Kidney (tissue), 14 donors: ENCODE results near the gene CPE. TPM values are rescaled to one million over a fixed set of nuclear protein-coding genes. Genes with fewer than 3 reads are reported as not detected.

Source experiments
- DNase-seq, 5 donors: peaks; one replicate each; pipeline ENCODE4 v3.0.0-alpha.2; 2013 to 2020
- FAIRE-seq: peaks from 2 replicates; lab custom pipeline; 2012; peaks lifted over from hg19 to GRCh38; lab: Jason Lieb, UNC
- H3K27ac ChIP-seq, 2 donors: one replicate each; pipeline ENCODE4 v1.7.0; 2013; ENCODE audit warnings: low read depth in 2 of 2, low read length in 2 of 2, inconsistent platforms in 1 of 2
- H3K27me3 ChIP-seq: one replicate; pipeline ENCODE4 v1.7.1; 2013; ENCODE audit warnings: low read length, inconsistent platforms; ENCODE audit not compliant: control insufficient read depth, insufficient read depth
- H3K36me3 ChIP-seq, 3 donors: one replicate each; pipeline versions ENCODE4 v1.7.0 to v1.7.1; 2013; ENCODE audit warnings: low read length in 3 of 3, control low read depth in 1 of 3, inconsistent platforms in 1 of 3; ENCODE audit not compliant: insufficient read depth in 3 of 3, control insufficient read depth in 2 of 3
- H3K4me1 ChIP-seq, 3 donors: one replicate each; pipeline versions ENCODE4 v1.7.0 to v1.7.1; 2013; ENCODE audit warnings: low read length in 3 of 3, inconsistent platforms in 1 of 3, low read depth in 1 of 3; ENCODE audit not compliant: control insufficient read depth in 2 of 3, insufficient read depth in 2 of 3
- H3K4me3 ChIP-seq, 3 donors: one replicate each; pipeline versions ENCODE4 v1.7.0 to v1.8.1; 2013; ENCODE audit warnings: low read length in 3 of 3, control low read depth in 1 of 3, inconsistent platforms in 1 of 3
- H3K9ac ChIP-seq, 3 donors: one replicate each; pipeline versions ENCODE4 v1.7.0 to v1.7.1; 2013; ENCODE audit warnings: low read length in 3 of 3, control low read depth in 1 of 3, inconsistent platforms in 1 of 3
- H3K9me3 ChIP-seq, 3 donors: one replicate each; pipeline versions ENCODE4 v1.7.0 to v1.7.1; 2013; ENCODE audit warnings: low read length in 3 of 3, control low read depth in 1 of 3, inconsistent platforms in 1 of 3; ENCODE audit not compliant: control insufficient read depth in 2 of 3, insufficient read depth in 1 of 3
- CTCF ChIP-seq: IDR thresholded peaks from 3 replicates; pipeline ENCODE4 v1.5.1; 2012; ENCODE audit warnings: mild to moderate bottlenecking, moderate library complexity, borderline replicate concordance; ENCODE audit not compliant: insufficient read depth; ENCODE audit errors: extremely low read depth
- intact Hi-C: fragments of 100-400 bp; cut with DNase I; formaldehyde crosslinking; loops from one replicate; pipeline ENCODE4 v1.11.1; 2022
- polyA plus RNA-seq: library from polyadenylated mRNA; stranded (reverse); fragments of 350-450 nt; fragmentation: Illumina TruSeq; extraction: RNeasy Lipid Tissue Mini Kit (QIAGEN cat#74804); gene quantifications from one replicate; pipeline ENCODE4 v1.2.3, GENCODE V29; 2014; ENCODE audit warnings: low read depth, low replicate concordance; ENCODE audit not compliant: insufficient read depth
- total RNA-seq: library from RNA; stranded (reverse); fragmentation: NEBNext Ultra II Directional; extraction: Animal tissue kit (Norgen Biotek cat#: 25700); gene quantifications from one replicate; pipeline ENCODE4 v1.2.1, GENCODE V29; 2021
- donor health status: control.
- donor health status: control.
- donor health status: control.
- donor health status: control.
- donor health status: control.
- donor health status: DM: yes; HTN: yes; CAD: no.
- donor health status: Normal renal cell carcinoma (clear cell type).

The CPE gene
- total and polyA plus RNA-seq, 2 donors from 2014 or later = 24.2 to 87.7 TPM

- no peak for TF ChIP-seq CTCF
- H3K4me1 ChIP-seq = no peaks in the 10 kb centered on the region
- H3K9me3 ChIP-seq = no peaks in the 10 kb centered on the region
- DNase-seq (no peak), FAIRE-seq (no peak)
- H3K27me3 ChIP-seq = no peaks in the 10 kb centered on the region
- intact Hi-C loops = no loop called here
- no peaks in the 10 kb centered on the region for H3K36me3 ChIP-seq
- H3K27ac ChIP-seq = no peak overlapping the region
- no peak overlapping the region for H3K4me3 ChIP-seq
- no peak overlapping the region for H3K9ac ChIP-seq
Measured at GRCh38 chr4:165476214-165477098, 97.6 kb downstream of the CPE start.

- H3K9ac ChIP-seq = no peak overlapping the region
- no peaks in the 10 kb centered on the region for H3K9me3 ChIP-seq
- H3K4me3 ChIP-seq = no peak overlapping the region
- no peaks in the 10 kb centered on the region for H3K36me3 ChIP-seq
- no peaks in the 10 kb centered on the region for H3K27me3 ChIP-seq
- FAIRE-seq = no peak
- no peaks in the 10 kb centered on the region for H3K4me1 ChIP-seq
- intact Hi-C loops = no loop called here
- no peak for DNase-seq
- no peak for TF ChIP-seq CTCF
- no peak overlapping the region for H3K27ac ChIP-seq
Measured at GRCh38 chr4:165477799-165478198, 99.0 kb downstream of the CPE start.

GRCh38 chr4:165478260-165478659 is 99.5 kb downstream of the CPE start:
- Histone ChIP-seq H3K4me3 (no peak overlapping the region), H3K4me1 (no peaks in the 10 kb centered on the region), H3K9ac (no peak overlapping the region), H3K9me3 (no peaks in the 10 kb centered on the region), H3K27ac (no peak overlapping the region), H3K27me3 (no peaks in the 10 kb centered on the region), H3K36me3 (no peaks in the 10 kb centered on the region)
- DNase-seq (no peak), FAIRE-seq (no peak)
- TF ChIP-seq CTCF = no peak
- intact Hi-C loops = no loop called here
